HG03571 (cell line): ENCODE measurements around the gene RFWD3.
A peak's percentile ranks its signal among the peaks of the same experiment; 100 is the strongest.
"Not testable (repeated sequence)": the region's sequence is repeated elsewhere in the genome, so short reads cannot be mapped to it uniquely, and the experiment has no call there.

Experiments used
- ATAC-seq: cut with Tn5 transposase; IDR thresholded peaks from one replicate; pipeline ENCODE4 v1.9.1; 2021; ENCODE audit not compliant: unreplicated experiment

The RFWD3 gene, protein sequence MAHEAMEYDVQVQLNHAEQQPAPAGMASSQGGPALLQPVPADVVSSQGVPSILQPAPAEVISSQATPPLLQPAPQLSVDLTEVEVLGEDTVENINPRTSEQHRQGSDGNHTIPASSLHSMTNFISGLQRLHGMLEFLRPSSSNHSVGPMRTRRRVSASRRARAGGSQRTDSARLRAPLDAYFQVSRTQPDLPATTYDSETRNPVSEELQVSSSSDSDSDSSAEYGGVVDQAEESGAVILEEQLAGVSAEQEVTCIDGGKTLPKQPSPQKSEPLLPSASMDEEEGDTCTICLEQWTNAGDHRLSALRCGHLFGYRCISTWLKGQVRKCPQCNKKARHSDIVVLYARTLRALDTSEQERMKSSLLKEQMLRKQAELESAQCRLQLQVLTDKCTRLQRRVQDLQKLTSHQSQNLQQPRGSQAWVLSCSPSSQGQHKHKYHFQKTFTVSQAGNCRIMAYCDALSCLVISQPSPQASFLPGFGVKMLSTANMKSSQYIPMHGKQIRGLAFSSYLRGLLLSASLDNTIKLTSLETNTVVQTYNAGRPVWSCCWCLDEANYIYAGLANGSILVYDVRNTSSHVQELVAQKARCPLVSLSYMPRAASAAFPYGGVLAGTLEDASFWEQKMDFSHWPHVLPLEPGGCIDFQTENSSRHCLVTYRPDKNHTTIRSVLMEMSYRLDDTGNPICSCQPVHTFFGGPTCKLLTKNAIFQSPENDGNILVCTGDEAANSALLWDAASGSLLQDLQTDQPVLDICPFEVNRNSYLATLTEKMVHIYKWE

GRCh38 chr16:74666425-74667254 is at the start of gene RFWD3:
Gene RFWD3 (minus strand): TSS chr16:74666877. CDS start chr16:74661449, 5,428 bp downstream.
- ATAC-seq, result peak; percentile 99

DNA sequence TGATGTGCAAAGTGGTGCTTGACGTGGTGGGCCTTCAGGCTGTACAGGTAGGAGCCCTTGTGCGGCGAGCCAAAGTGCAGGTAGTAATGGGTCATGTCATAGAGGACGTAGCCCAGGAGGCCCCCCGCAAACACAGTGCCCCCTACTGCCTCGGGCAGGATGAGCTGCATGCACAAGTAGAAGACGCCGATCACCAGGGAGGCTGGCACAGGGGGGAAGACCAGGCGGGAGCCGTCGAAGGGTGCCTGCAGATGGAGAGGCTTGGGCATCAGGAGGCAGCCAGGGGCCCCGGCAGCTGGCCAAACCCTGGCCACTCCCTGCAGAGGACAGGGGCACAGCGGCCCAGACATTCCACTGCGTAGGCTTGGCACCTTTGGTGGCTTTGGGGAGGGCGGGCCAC is 49.7 kb upstream of the RFWD3 start:
- no peak for ATAC-seq

DNA sequence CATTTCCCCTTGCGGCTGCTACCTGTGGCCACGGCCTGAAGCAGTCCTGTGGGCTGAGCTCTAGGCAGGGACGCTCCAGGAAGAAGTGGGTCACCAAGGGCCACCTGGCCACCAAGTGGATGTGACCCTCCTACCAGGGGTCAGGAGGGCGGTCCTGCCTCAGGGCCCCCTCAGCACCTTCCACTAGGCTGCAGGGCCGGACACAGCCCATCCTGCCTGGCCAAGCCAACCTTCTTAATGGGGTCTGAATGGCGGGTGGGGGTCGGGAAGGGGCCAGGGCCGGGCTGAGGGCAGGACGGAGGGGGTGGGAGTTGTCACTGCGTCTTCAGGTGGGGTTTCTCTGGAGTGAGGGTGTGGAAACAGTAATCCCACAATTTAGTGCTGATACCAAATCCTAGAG is 47.2 kb upstream of the RFWD3 start:
- no peak for ATAC-seq

- ATAC-seq, result no peak
These were observed 46.6 kb upstream of the RFWD3 start for GRCh38 chr16:74713325-74713724.

DNA sequence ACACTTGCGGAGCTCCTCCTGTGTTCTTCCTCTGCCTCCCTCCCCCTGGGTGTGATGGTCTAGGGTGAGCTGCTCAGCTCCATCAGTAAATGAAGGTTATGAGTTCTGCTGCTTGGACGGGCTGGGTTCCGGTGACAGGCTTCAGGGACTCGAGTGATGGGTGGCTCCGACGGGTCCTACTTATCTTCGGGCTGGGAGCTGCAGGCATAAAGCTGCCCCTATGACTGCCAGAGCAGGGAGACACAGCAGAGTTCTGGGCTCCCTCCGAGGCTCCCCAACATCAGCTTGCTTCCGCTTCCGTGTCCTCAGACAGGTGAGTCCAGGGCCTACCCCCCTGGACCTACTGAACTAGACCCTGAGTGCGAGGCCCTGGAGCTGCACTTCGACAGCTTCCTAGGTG is 45.3 kb upstream of the RFWD3 start:
- no peak for ATAC-seq

- no peak for ATAC-seq
These were observed 43.7 kb upstream of the RFWD3 start for GRCh38 chr16:74710401-74710800.

DNA sequence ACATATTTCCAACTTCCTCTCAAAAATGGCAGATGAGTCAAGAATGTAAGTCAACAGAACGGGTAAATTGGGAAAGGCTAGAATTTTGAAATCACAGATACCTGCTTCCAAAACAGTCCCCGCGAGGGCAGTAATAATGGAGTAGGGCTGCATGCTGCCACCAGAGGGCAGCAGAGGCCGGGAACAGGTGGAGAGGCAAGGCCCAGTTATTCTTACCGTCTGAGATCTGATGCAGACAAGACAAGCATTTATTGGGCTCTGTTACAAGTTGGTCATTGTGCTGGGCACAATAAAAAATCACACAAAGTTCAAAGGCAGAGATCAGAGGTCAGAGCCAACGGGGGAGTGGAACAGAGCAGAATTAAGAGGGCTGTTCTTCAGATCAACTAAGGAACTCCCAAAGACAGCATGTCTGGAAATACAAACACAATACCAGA is 42.8 kb upstream of the RFWD3 start:
- peak; percentile 80 for ATAC-seq

DNA sequence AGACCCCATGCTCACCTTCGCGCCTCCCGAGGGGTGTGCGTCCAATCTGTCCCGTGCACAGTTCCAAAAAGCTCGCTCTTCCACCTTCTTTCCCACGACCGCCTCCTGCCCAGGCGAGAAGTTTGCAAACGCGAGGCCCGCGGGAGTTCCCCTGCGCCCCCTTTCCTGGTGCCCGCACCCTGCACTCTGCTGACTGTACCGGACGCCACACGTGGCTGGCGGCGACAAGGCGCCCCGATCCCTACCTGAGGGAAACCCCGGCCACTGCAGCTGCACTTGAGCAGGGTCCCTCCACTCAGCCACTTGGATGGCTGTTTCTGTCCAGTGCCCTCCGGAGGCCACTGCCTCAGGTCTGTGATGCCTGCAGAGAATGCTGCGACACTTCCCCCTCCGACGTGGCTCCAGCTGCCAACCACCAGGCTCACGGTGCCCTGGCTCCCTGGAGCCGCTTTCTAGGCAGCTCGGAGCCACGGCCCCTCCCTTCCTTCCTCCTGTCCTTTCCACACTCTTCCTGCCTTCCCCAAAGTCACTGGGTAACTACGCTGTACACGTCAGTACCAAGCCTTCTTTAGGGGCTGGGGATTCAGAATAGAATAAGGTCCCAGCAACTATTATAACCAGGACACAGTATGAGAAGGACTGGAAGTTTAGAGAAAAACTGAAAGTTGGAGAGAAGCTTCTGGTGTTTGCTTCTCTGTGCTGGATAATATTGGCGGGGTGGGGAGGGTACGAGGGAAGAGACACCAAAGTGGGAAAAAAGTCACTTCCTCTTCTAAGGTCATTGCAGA is 34.0 kb upstream of the RFWD3 start, which contains the start of gene MLKL:
MLKL (minus strand) TSS at position 425 of the 788 bp plus-strand sequence. CDS start 5,105 bp downstream, outside the sequence.
- peak; percentile 37 for ATAC-seq

DNA sequence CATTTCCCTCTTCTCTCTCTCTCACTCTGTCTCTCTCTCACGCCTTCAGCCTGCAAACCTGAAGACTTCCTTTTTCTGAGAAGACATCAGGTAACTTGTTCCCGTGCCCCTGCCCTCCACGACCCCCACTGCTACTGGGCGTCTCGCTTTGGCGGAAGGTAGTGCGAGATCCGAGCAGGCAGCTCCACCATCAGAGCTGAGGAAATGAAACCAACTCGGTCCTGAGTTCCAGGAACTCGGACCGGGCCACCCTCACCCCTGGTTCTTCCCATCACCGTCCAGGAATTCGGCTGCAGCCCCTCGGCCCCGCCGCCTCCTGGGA is 33.4 kb upstream of the RFWD3 start:
- peak; percentile 15 for ATAC-seq

- ATAC-seq, result no peak
These were observed 33.0 kb upstream of the RFWD3 start for GRCh38 chr16:74699666-74700065.

DNA sequence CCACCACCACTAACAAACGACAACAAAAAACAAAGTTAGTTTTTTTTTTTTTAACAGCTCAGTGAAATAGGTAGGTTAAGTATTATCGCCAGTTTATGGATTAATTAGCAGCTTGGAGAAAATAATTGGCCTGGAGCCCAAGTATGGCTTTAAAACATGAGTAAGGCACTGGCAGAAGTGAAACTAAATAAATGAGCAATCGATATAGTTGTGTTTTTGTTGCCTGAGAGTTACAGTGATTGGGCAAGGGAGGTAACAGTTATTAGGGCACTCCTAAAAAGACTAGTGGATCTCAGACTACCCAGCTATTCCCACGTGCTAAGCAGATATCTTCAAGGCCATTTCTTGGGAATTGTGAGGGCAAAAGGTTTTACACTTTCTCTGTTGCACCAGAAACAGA is 31.5 kb upstream of the RFWD3 start:
- no peak for ATAC-seq

- peak; percentile 82 for ATAC-seq
These were observed 29.1 kb upstream of the RFWD3 start for GRCh38 chr16:74695450-74696422.

GRCh38 chr16:74691093-74691855 is 24.6 kb upstream of the RFWD3 start:
- ATAC-seq, result no peak

DNA sequence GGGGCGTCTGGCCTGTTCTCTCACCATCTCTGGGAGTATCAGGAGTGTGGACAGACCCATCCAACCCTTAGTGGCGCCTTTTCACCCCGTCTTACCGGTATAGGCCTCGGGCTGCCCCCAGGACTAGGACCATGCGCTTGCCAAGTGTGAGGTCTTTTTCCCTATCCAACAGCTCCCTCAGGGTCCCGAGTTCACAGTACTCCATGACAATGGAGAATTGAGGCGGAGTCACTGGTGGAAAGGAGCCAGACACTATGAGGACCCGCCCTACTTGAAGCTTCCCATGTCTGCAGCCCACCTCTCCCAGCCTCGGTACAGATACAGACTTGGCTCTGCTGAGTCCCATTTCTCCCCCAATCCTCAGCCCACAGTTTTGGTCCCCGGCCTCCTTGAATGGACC is 15.9 kb upstream of the RFWD3 start:
- no peak for ATAC-seq

DNA sequence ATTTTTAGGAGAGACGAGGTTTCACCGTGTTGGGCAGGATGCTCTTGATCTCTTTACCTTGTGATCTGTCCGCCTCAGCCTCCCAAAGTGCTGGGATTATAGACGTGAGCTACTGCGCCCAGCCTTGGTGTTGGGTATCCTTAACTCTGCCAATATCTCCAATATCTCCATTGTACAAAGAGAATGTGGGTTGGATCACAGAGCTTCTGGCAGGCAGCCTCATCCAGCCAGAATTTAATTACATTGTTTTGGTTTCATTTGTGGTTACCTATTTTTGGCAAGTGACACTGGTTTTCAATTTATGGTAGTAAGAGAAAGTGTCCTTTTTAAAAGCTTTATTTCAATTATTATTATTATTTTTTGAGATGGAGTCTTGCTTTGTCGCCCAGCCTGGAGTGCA is 14.0 kb upstream of the RFWD3 start:
- ATAC-seq, result no peak

DNA sequence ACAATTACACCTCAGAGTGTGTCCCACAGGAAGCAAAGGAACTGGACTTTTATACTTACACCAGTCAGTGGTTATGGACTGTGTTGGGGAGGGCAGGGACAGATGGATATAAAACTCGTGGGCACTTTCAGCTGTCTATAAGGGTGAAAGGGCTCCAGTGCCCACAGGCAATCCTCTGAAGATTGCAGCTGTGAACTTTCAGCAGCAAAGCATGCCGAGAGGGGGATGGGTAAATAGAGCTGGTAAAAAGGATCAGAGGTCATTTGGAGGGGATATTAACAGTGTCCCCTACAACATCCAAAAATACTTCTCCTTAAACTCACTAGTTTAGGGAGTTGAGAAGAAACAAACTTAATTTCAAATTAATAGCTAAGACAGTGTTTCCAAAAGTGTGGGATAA is 13.3 kb upstream of the RFWD3 start:
- no peak for ATAC-seq

DNA sequence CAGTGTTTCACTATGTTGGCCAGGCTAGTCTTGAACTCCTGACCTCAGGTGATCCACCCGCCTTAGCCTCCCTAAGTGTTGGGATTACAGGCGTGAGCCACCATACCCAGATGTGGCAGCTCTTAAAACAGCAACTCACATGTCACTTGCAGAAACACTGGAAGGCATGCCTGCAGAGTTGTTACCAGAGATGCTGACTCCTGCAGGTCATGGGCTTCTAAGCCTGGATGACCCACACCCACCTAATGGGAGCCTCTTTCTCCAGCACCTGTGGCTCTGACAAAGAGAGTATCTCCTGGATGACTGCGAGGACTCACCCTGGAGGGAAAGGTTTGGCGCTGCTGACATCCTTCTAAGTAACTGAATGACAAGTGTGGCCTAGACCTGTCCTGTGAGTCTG is 11.2 kb upstream of the RFWD3 start:
- no peak for ATAC-seq

DNA sequence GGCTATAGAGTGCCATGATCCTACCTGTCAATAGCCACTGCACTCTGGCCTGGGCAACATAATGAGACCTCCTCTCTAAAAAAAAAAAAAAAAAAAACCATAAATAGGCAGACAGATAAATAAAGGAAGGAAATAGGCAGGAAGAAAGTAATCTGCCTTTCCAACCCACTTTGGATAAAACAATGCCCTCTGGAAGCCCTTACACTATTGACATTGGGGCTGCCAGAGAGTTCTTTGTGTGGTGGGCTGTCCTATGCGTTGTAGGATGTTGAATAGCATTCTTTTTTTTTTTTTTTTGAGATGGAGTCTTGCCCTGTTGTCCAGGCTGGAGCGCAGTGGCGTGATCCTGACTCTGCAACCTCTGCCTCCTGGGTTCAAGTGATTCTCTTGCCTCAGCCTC is 7.2 kb upstream of the RFWD3 start:
- no peak for ATAC-seq

GRCh38 chr16:74668877-74669276 is 2.2 kb upstream of the RFWD3 start:
- not testable (repeated sequence) for ATAC-seq
